ENCODE results near the gene SPATA9. TPM values are rescaled to one million over a fixed set of nuclear protein-coding genes. Genes with fewer than 3 reads are reported as not detected.
A peak's percentile ranks its signal among the peaks of the same experiment; 100 is the strongest.

The SPATA9 gene
- total and polyA plus RNA-seq, 4 donors: 0.28 to 0.49 TPM; not detected in 2

DNA sequence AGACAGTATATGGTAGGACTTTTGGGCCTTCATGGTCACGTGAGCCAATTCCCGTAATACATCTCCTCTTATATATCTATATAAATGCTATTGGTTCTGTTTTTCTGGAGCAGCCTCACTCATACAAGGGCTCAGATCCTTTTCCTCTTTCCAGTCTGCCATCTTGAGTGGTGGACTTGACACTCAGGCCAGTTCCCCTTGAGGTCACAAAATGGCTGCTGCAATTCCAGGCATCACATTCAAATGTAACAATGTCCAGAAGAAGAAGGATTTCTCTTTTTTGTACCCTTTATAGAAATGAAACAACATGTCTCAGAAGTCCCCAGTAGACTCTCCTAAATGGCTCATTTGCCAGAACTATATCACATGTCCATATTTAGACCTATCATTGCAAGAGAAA, 58.4 kb downstream of the SPATA9 start:
- H3K4me3 ChIP-seq (ENCODE audit: low read depth in 1 of 3, low read length in 3 of 3): no peak overlapping the region
- no peak overlapping the region for H3K9ac ChIP-seq (ENCODE audit: low read depth in 1 of 2, low read length in 2 of 2)
- no peak for DNase-seq (ENCODE audit: low spot score)
- H3K9me3 ChIP-seq (ENCODE audit: control insufficient read depth in 4 of 4, low read length in 3 of 4): no peaks in the 10 kb centered on the region
- WGBS: 97% methylated on average over 2 of the region's 2 CpGs
- H3K36me3 ChIP-seq (ENCODE audit: control insufficient read depth in 4 of 4, insufficient read depth in 3 of 4, low read depth in 1 of 4, low read length in 3 of 4): no peaks in the 10 kb centered on the region
- no peaks in the 10 kb centered on the region for H3K27me3 ChIP-seq (ENCODE audit: control insufficient read depth in 4 of 4, insufficient read depth in 4 of 4, low read length in 3 of 4)
- no peak overlapping the region for H3K27ac ChIP-seq (ENCODE audit: low read depth in 1 of 2, low read length in 2 of 2)
- TF ChIP-seq HNF4A (conservative IDR thresholded peaks at IDR 0.05): no peak
- no peak for TF ChIP-seq FOXA2 (IDR thresholded peaks at IDR 0.05)
- TF ChIP-seq, protein P1, sequence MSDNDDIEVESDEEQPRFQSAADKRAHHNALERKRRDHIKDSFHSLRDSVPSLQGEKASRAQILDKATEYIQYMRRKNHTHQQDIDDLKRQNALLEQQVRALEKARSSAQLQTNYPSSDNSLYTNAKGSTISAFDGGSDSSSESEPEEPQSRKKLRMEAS (IDR thresholded peaks at IDR 0.05): no peak
- H3K4me1 ChIP-seq (ENCODE audit: control insufficient read depth in 4 of 4, insufficient read depth in 4 of 4, low read length in 3 of 4): peaks cover 4 to 26% (median 17%) of the 10 kb centered on the region in 4 donors

- TF ChIP-seq HNF4G (IDR thresholded peaks at IDR 0.05): no peak
- TF ChIP-seq RAD21 (IDR thresholded peaks at IDR 0.05): no peak
- TF ChIP-seq, protein P1 (IDR thresholded peaks at IDR 0.05): no peak
- TF ChIP-seq GABPA (IDR thresholded peaks at IDR 0.05 in 1 of 2, conservative IDR thresholded peaks at IDR 0.05 in 1 of 2): no peak
- TF ChIP-seq TAF1 (conservative IDR thresholded peaks at IDR 0.05): no peak
- no peak for TF ChIP-seq HNF4A (conservative IDR thresholded peaks at IDR 0.05)
- TF ChIP-seq FOXA2 (IDR thresholded peaks at IDR 0.05): no peak
- no peak for TF ChIP-seq JUND (IDR thresholded peaks at IDR 0.05)
- TF ChIP-seq FOXA1 (IDR thresholded peaks at IDR 0.05): no peak
- no peak for TF ChIP-seq CTCF (IDR thresholded peaks at IDR 0.05; ENCODE audit: low read depth, low read length, missing input control)
- TF ChIP-seq EGR1 (IDR thresholded peaks at IDR 0.05; ENCODE audit: low read depth in 2 of 2): no peak
- no peak for TF ChIP-seq YY1 (IDR thresholded peaks at IDR 0.05)
- TF ChIP-seq, protein P2, sequence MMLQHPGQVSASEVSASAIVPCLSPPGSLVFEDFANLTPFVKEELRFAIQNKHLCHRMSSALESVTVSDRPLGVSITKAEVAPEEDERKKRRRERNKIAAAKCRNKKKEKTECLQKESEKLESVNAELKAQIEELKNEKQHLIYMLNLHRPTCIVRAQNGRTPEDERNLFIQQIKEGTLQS (IDR thresholded peaks at IDR 0.05): no peak
- no peak for TF ChIP-seq SP1 (IDR thresholded peaks at IDR 0.05)
- H3K4me3 ChIP-seq (ENCODE audit: low read depth in 1 of 3, low read length in 3 of 3): no peak overlapping the region
- 95% methylated on average over 5 of the region's 5 CpGs for WGBS
- H3K36me3 ChIP-seq (ENCODE audit: control insufficient read depth in 4 of 4, insufficient read depth in 3 of 4, low read depth in 1 of 4, low read length in 3 of 4): no peaks in the 10 kb centered on the region
- peaks cover 4 to 26% (median 17%) of the 10 kb centered on the region in 4 donors for H3K4me1 ChIP-seq (ENCODE audit: control insufficient read depth in 4 of 4, insufficient read depth in 4 of 4, low read length in 3 of 4)
- H3K27me3 ChIP-seq (ENCODE audit: control insufficient read depth in 4 of 4, insufficient read depth in 4 of 4, low read length in 3 of 4): no peaks in the 10 kb centered on the region
- H3K27ac ChIP-seq (ENCODE audit: low read depth in 1 of 2, low read length in 2 of 2): no peak overlapping the region
- no peak overlapping the region for H3K9ac ChIP-seq (ENCODE audit: low read depth in 1 of 2, low read length in 2 of 2)
- H3K9me3 ChIP-seq (ENCODE audit: control insufficient read depth in 4 of 4, low read length in 3 of 4): no peaks in the 10 kb centered on the region
- DNase-seq (ENCODE audit: low spot score): no peak
Observed at GRCh38 chr5:95623706-95624105, 59.1 kb downstream of the SPATA9 start.

DNA sequence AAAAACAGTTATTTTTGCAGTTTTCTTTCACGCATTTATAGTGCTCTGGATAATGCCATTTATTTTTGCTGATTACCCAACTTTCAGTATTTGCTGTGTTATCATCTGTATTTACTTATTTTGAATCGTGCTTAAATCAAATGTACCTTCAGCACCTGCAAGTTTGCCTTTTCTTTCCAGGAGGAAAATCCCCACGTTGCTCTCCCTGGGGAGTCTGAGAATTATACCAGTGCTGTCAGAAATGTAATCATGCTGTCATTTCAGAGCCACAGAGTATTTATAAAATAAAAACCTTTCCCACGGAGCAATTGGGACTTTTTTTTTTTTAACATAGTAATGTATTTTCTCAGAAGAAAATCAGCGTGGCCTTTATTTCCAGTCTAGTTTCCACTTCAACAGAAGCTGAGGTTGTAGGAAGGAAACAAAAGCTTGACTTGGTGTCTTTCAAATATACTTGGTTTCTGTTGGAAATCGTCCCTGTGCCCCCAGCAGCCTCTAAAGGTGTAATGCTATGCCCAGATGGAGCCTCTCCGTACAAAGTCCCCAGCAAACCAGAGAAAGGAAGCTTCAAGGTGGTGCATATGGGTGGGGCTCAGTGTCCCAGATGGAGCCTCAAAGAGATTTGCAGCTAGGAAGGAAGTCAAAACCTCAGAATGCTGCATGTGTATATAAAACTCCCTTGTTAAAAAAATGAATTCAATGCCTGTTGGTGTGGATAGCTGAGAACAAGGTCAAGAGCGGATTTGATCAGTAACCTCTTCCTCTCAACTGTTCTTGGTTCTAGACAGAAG, 60.8 kb downstream of the SPATA9 start:
- H3K4me1 ChIP-seq (ENCODE audit: control insufficient read depth in 4 of 4, insufficient read depth in 4 of 4, low read length in 3 of 4): peaks cover 4 to 26% (median 17%) of the 10 kb centered on the region in 4 donors
- peak overlapping the region; percentile 7 to 70 (median 66) for H3K4me3 ChIP-seq (ENCODE audit: low read depth in 1 of 3, low read length in 3 of 3)
- peak overlapping the region in 1 of 2 donors; percentile 4 for H3K9ac ChIP-seq (ENCODE audit: low read depth in 1 of 2, low read length in 2 of 2)
- H3K27me3 ChIP-seq (ENCODE audit: control insufficient read depth in 4 of 4, insufficient read depth in 4 of 4, low read length in 3 of 4): no peaks in the 10 kb centered on the region
- no peaks in the 10 kb centered on the region for H3K9me3 ChIP-seq (ENCODE audit: control insufficient read depth in 4 of 4, low read length in 3 of 4)
- no peaks in the 10 kb centered on the region for H3K36me3 ChIP-seq (ENCODE audit: control insufficient read depth in 4 of 4, insufficient read depth in 3 of 4, low read depth in 1 of 4, low read length in 3 of 4)
- WGBS: 52% methylated on average over 8 of the region's 8 CpGs
- no peak for DNase-seq (ENCODE audit: low spot score)
- H3K27ac ChIP-seq (ENCODE audit: low read depth in 1 of 2, low read length in 2 of 2): no peak overlapping the region
- no peak for TF ChIP-seq GABPA (IDR thresholded peaks at IDR 0.05 in 1 of 2, conservative IDR thresholded peaks at IDR 0.05 in 1 of 2)
- no peak for TF ChIP-seq NR2F2 (IDR thresholded peaks at IDR 0.05)
- TF ChIP-seq RXRA (IDR thresholded peaks at IDR 0.05): no peak
- TF ChIP-seq, protein P2 (IDR thresholded peaks at IDR 0.05): no peak
- TF ChIP-seq SP1 (IDR thresholded peaks at IDR 0.05): no peak
- TF ChIP-seq CTCF (IDR thresholded peaks at IDR 0.05; ENCODE audit: low read depth, low read length, missing input control): no peak
- no peak for TF ChIP-seq HNF4A (conservative IDR thresholded peaks at IDR 0.05)
- no peak for TF ChIP-seq TAF1 (conservative IDR thresholded peaks at IDR 0.05)
- no peak for TF ChIP-seq FOXA1 (IDR thresholded peaks at IDR 0.05)
- TF ChIP-seq, protein P3, sequence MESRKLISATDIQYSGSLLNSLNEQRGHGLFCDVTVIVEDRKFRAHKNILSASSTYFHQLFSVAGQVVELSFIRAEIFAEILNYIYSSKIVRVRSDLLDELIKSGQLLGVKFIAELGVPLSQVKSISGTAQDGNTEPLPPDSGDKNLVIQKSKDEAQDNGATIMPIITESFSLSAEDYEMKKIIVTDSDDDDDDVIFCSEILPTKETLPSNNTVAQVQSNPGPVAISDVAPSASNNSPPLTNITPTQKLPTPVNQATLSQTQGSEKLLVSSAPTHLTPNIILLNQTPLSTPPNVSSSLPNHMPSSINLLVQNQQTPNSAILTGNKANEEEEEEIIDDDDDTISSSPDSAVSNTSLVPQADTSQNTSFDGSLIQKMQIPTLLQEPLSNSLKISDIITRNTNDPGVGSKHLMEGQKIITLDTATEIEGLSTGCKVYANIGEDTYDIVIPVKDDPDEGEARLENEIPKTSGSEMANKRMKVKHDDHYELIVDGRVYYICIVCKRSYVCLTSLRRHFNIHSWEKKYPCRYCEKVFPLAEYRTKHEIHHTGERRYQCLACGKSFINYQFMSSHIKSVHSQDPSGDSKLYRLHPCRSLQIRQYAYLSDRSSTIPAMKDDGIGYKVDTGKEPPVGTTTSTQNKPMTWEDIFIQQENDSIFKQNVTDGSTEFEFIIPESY (IDR thresholded peaks at IDR 0.05): no peak
- TF ChIP-seq FOXA2 (IDR thresholded peaks at IDR 0.05): no peak
- TF ChIP-seq RAD21 (IDR thresholded peaks at IDR 0.05): no peak
- TF ChIP-seq, protein P1 (IDR thresholded peaks at IDR 0.05): no peak
- no peak for TF ChIP-seq YY1 (IDR thresholded peaks at IDR 0.05)
- TF ChIP-seq HNF4G (IDR thresholded peaks at IDR 0.05): no peak

All from liver (tissue), 9 donors.